ENCODE results near the gene PLEKHG7. TPM values are rescaled to one million over a fixed set of nuclear protein-coding genes. Genes with fewer than 3 reads are reported as not detected.

Gene PLEKHG7
- total and polyA plus RNA-seq, 2 of the 8 experiments (the other 6 are each of a cell fraction or from before 2014, with no cell fraction given) = not detected

GRCh38 chr12:92674500-92674899 is 28.3 kb upstream of the PLEKHG7 start:
- Histone ChIP-seq H3K27ac (ENCODE audit: low read depth, low read length) (no peak overlapping the region), H3K9me3 (ENCODE audit: insufficient read depth in 2 of 2, low read depth in 1 of 2, low read length in 1 of 2) (no peaks in the 10 kb centered on the region), H2BK12ac (ENCODE audit: low read depth, low read length) (no peak overlapping the region), H4K5ac (ENCODE audit: insufficient read length, low read depth, low read length) (no peak overlapping the region), H3K4me2 (ENCODE audit: insufficient read depth in 1 of 2, low read depth in 2 of 2, low read length in 2 of 2) (no peak overlapping the region), H2BK5ac (ENCODE audit: low read depth, low read length) (no peak overlapping the region), H3K4ac (replicated peaks; ENCODE audit: insufficient read length, low read depth, low read length) (no peak overlapping the region), H3K9ac (replicated peaks in 1 of 4; ENCODE audit: extremely low read depth in 1 of 4, low read depth in 3 of 4, low read length in 3 of 4) (no peak overlapping the region), H3K14ac (ENCODE audit: insufficient read length) (no peak overlapping the region), H3K56ac (replicated peaks; ENCODE audit: insufficient read length, low read depth, low read length) (no peak overlapping the region), H3K23ac (ENCODE audit: insufficient read length) (no peak overlapping the region), H3K27me3 (replicated peaks in 1 of 4; ENCODE audit: control insufficient read depth in 3 of 4, extremely low read depth in 1 of 4, insufficient read depth in 3 of 4, low read length in 3 of 4) (no peaks in the 10 kb centered on the region), H4K20me1 (replicated peaks in 1 of 2; ENCODE audit: control insufficient read depth in 1 of 2, insufficient read depth in 2 of 2, low read length in 2 of 2) (no peaks in the 10 kb centered on the region), H4K91ac (replicated peaks; ENCODE audit: insufficient read length, low read length) (no peak overlapping the region), H3K4me3 (ENCODE audit: extremely low read depth in 1 of 4, insufficient read depth in 2 of 4, low read depth in 3 of 4, low read length in 4 of 4) (no peak overlapping the region), H3K79me2 (ENCODE audit: control insufficient read depth in 1 of 2, insufficient read depth in 2 of 2, low read length in 2 of 2) (no peaks in the 10 kb centered on the region), H2AK5ac (ENCODE audit: low read depth, low read length) (no peak overlapping the region), H3K79me1 (ENCODE audit: low read depth, low read length) (no peaks in the 10 kb centered on the region), H2AFZ (ENCODE audit: low read length) (no peak overlapping the region), H3K4me1 (replicated peaks in 1 of 4; ENCODE audit: control insufficient read depth in 3 of 4, insufficient read depth in 4 of 4, low read length in 3 of 4) (no peaks in the 10 kb centered on the region), H2BK15ac (ENCODE audit: low read length) (no peak overlapping the region), H3K18ac (ENCODE audit: extremely low read depth, low read length) (no peak overlapping the region), H3K23me2 (ENCODE audit: low read depth, low read length) (no peaks in the 10 kb centered on the region), H2BK120ac (replicated peaks; ENCODE audit: low read depth, low read length) (no peak overlapping the region), H2BK20ac (ENCODE audit: low read length) (no peak overlapping the region), H3K36me3 (ENCODE audit: control insufficient read depth in 2 of 4, insufficient read depth in 4 of 4, low read length in 3 of 4) (no peaks in the 10 kb centered on the region), H4K8ac (ENCODE audit: extremely low read depth, insufficient read depth, low read length) (no peak overlapping the region)
- CTCF ChIA-PET (ENCODE audit: partially characterized antibody) = interaction anchor here (1.0 kb wide), 1 partner anchor 13 kb away, joined by 3 read pairs; no protein-coding TSS in a partner anchor
- TF ChIP-seq KDM1A (IDR thresholded peaks at IDR 0.05; ENCODE audit: borderline replicate concordance, low read length) (no peak), SRF (IDR thresholded peaks at IDR 0.05; ENCODE audit: low read depth, low read length) (no peak), POLR2AphosphoS5 (IDR thresholded peaks at IDR 0.05; ENCODE audit: low read depth, low read length) (no peak), POLR2A (IDR thresholded peaks at IDR 0.05; ENCODE audit: control extremely low read depth in 1 of 2, low read depth in 2 of 2, low read length in 2 of 2) (no peak), RNF2 (IDR thresholded peaks at IDR 0.05; ENCODE audit: borderline replicate concordance, low read depth, low read length, missing control alignments, poor library complexity, severe bottlenecking) (no peak), SP4 (IDR thresholded peaks at IDR 0.05; ENCODE audit: low read length) (no peak), HDAC6 (IDR thresholded peaks at IDR 0.05; ENCODE audit: low read depth, low read length) (no peak)
- 60% methylated on average over 3 of the region's 3 CpGs; no CpG with 5 or more reads in 1 of the 2 experiments for WGBS, 2 experiments (ENCODE audit: extremely low coverage in 1 of 2, insufficient coverage in 1 of 2, insufficient read length in 1 of 2, insufficient replicate concordance in 2 of 2, low coverage in 1 of 2, low lambda C conversion rate in 2 of 2, missing lambda C conversion rate in 1 of 2)
- no peak for FAIRE-seq
- DNase-seq (ENCODE audit: low read depth in 1 of 2, low spot score in 2 of 2) = no peak
- POLR2A ChIA-PET (ENCODE audit: partially characterized antibody) = no interaction called here

All from H1 (cell line).